ENCODE results near the gene ALDH3A2.

ALDH3A2 gene

GRCh38 chr17:19648475-19649273 lies at the start of gene ALDH3A2:
Gene ALDH3A2, plus strand, starts transcription at chr17:19648751. Its CDS starts 221 bp downstream, at chr17:19648972.
- peak; percentile 90 for DNase-seq (ENCODE audit: low spot score)

- no peak for DNase-seq (ENCODE audit: low spot score)
These were observed 38.2 kb upstream of the ALDH3A2 start for GRCh38 chr17:19610311-19610710.

GRCh38 chr17:19610879-19611278 lies 37.7 kb upstream of the ALDH3A2 start:
- no peak for DNase-seq (ENCODE audit: low spot score)

- no peak for DNase-seq (ENCODE audit: low spot score)
These were observed 34.6 kb upstream of the ALDH3A2 start for GRCh38 chr17:19613979-19614378.

GRCh38 chr17:19614900-19615299 lies 33.7 kb upstream of the ALDH3A2 start:
- DNase-seq (ENCODE audit: low spot score): no peak

- no peak for DNase-seq (ENCODE audit: low spot score)
These were observed 30.5 kb upstream of the ALDH3A2 start for GRCh38 chr17:19618015-19618414.

- no peak for DNase-seq (ENCODE audit: low spot score)
These were observed 28.7 kb upstream of the ALDH3A2 start for GRCh38 chr17:19619705-19620325.

- DNase-seq (ENCODE audit: low spot score): no peak
These were observed 26.9 kb upstream of the ALDH3A2 start for GRCh38 chr17:19621697-19622096.

- no peak for DNase-seq (ENCODE audit: low spot score)
These were observed 22.5 kb upstream of the ALDH3A2 start for GRCh38 chr17:19626079-19626478.

- no peak for DNase-seq (ENCODE audit: low spot score)
These were observed 19.1 kb upstream of the ALDH3A2 start for GRCh38 chr17:19629449-19629848.

- no peak for DNase-seq (ENCODE audit: low spot score)
These were observed 18.5 kb upstream of the ALDH3A2 start for GRCh38 chr17:19630035-19630434.

- DNase-seq (ENCODE audit: low spot score): no peak
These were observed 17.9 kb upstream of the ALDH3A2 start for GRCh38 chr17:19630661-19631060.

- DNase-seq (ENCODE audit: low spot score): no peak
These were observed 16.6 kb upstream of the ALDH3A2 start for GRCh38 chr17:19631905-19632304.

- no peak for DNase-seq (ENCODE audit: low spot score)
These were observed 6.7 kb upstream of the ALDH3A2 start for GRCh38 chr17:19641687-19642372.

- DNase-seq (ENCODE audit: low spot score): no peak
These were observed 6.1 kb upstream of the ALDH3A2 start for GRCh38 chr17:19642373-19642893.

- DNase-seq (ENCODE audit: low spot score): no peak
These were observed 3.9 kb upstream of the ALDH3A2 start for GRCh38 chr17:19644493-19645210.

- DNase-seq (ENCODE audit: low spot score): peak; percentile 56
These were observed 2.8 kb upstream of the ALDH3A2 start for GRCh38 chr17:19645734-19646201.

GRCh38 chr17:19646788-19647696 lies 1.5 kb upstream of the ALDH3A2 start:
- no peak for DNase-seq (ENCODE audit: low spot score)

- peak; percentile 14 for DNase-seq (ENCODE audit: low spot score)
These were observed 665 bp upstream of the ALDH3A2 start for GRCh38 chr17:19647697-19648474.

- no peak for DNase-seq (ENCODE audit: low spot score)
These were observed 657 bp downstream of the ALDH3A2 start for GRCh38 chr17:19649274-19649541.
